ENCODE results near the gene NIM1K. TPM values are rescaled to one million over a fixed set of nuclear protein-coding genes. Genes with fewer than 3 reads are reported as not detected.

The NIM1K gene
- total and polyA plus RNA-seq, 2 experiments from 2014 or later: 1.2 to 4.9 TPM

- H3K4me3 ChIP-seq: no peak overlapping the region
- TF ChIP-seq EZH2 (IDR thresholded peaks at IDR 0.05; ENCODE audit: insufficient read depth, poor library complexity, severe bottlenecking): no peak
- no peak for TF ChIP-seq EZH2phosphoT487 (IDR thresholded peaks at IDR 0.05; ENCODE audit: insufficient read depth, low read depth)
- H4K20me1 ChIP-seq (ENCODE audit: insufficient read depth): no peaks in the 10 kb centered on the region; the same call in 1 of the 2 replicates
- H3K9ac ChIP-seq: no peak overlapping the region
- H3K27me3 ChIP-seq (replicated peaks; ENCODE audit: insufficient read depth): no peaks in the 10 kb centered on the region
- WGBS, 2 experiments (ENCODE audit: low coverage in 1 of 2, low lambda C conversion rate in 2 of 2, missing lambda C conversion rate in 2 of 2): 93% methylated on average over 7 of the region's 7 CpGs
- no peaks in the 10 kb centered on the region for H3K9me2 ChIP-seq (ENCODE audit: insufficient read depth)
- no peak overlapping the region for H2AFZ ChIP-seq
- no peaks in the 10 kb centered on the region for H3K9me3 ChIP-seq (ENCODE audit: low read depth)
- peaks cover 22% of the 10 kb centered on the region; the same call in 1 of the 2 replicates for H3K36me3 ChIP-seq (ENCODE audit: low read depth)
- in situ Hi-C loops (cut with MboI): no loop called here
- no peak for DNase-seq
- no peaks in the 10 kb centered on the region for H3F3A ChIP-seq (ENCODE audit: insufficient read depth)
- peaks cover 96% of the 10 kb centered on the region for H3K79me2 ChIP-seq (ENCODE audit: insufficient read depth)
- peaks cover 8% of the 10 kb centered on the region for H3K4me1 ChIP-seq (ENCODE audit: insufficient read depth)
- H3K4me2 ChIP-seq (ENCODE audit: unreplicated experiment): no peak overlapping the region
- H3K27ac ChIP-seq: no peak overlapping the region
Measured at GRCh38 chr5:43149231-43149630, 42.8 kb upstream of the NIM1K start.

- H3K79me2 ChIP-seq (ENCODE audit: insufficient read depth): peaks cover 96% of the 10 kb centered on the region
- H3K4me1 ChIP-seq (ENCODE audit: insufficient read depth): peaks cover 8% of the 10 kb centered on the region
- no peak for DNase-seq
- H3K9me2 ChIP-seq (ENCODE audit: insufficient read depth): no peaks in the 10 kb centered on the region
- no peaks in the 10 kb centered on the region; the same call in 1 of the 2 replicates for H4K20me1 ChIP-seq (ENCODE audit: insufficient read depth)
- H3K9me3 ChIP-seq (ENCODE audit: low read depth): no peaks in the 10 kb centered on the region
- H3K36me3 ChIP-seq (ENCODE audit: low read depth): peaks cover 15% of the 10 kb centered on the region; the same call in 1 of the 2 replicates
- 67 to 74% methylated on average over 2 of the region's 2 CpGs for WGBS, 2 experiments (ENCODE audit: low coverage in 1 of 2, low lambda C conversion rate in 2 of 2, missing lambda C conversion rate in 2 of 2)
- H3K4me3 ChIP-seq: no peak overlapping the region
- H3K27ac ChIP-seq: no peak overlapping the region
- no peak overlapping the region for H3K9ac ChIP-seq
- H3K4me2 ChIP-seq (ENCODE audit: unreplicated experiment): no peak overlapping the region
- no peaks in the 10 kb centered on the region for H3F3A ChIP-seq (ENCODE audit: insufficient read depth)
- TF ChIP-seq EZH2 (IDR thresholded peaks at IDR 0.05; ENCODE audit: insufficient read depth, poor library complexity, severe bottlenecking) (no peak), EZH2phosphoT487 (IDR thresholded peaks at IDR 0.05; ENCODE audit: insufficient read depth, low read depth) (no peak)
- in situ Hi-C loops (cut with MboI): no loop called here
- H3K27me3 ChIP-seq (replicated peaks; ENCODE audit: insufficient read depth): no peaks in the 10 kb centered on the region
- H2AFZ ChIP-seq: no peak overlapping the region
Measured at GRCh38 chr5:43150075-43150474, 42.0 kb upstream of the NIM1K start.

GRCh38 chr5:43150748-43151147 is 41.3 kb upstream of the NIM1K start:
- no peak for TF ChIP-seq EZH2 (IDR thresholded peaks at IDR 0.05; ENCODE audit: insufficient read depth, poor library complexity, severe bottlenecking)
- TF ChIP-seq EZH2phosphoT487 (IDR thresholded peaks at IDR 0.05; ENCODE audit: insufficient read depth, low read depth): no peak
- H3K4me1 ChIP-seq (ENCODE audit: insufficient read depth): peaks cover 8% of the 10 kb centered on the region
- peaks cover 94% of the 10 kb centered on the region for H3K79me2 ChIP-seq (ENCODE audit: insufficient read depth)
- DNase-seq: no peak
- WGBS, 2 experiments (ENCODE audit: low coverage in 1 of 2, low lambda C conversion rate in 2 of 2, missing lambda C conversion rate in 2 of 2): 97 to 100% methylated on average over 2 of the region's 2 CpGs
- H3K36me3 ChIP-seq (ENCODE audit: low read depth): peaks cover 9% of the 10 kb centered on the region; the same call in 1 of the 2 replicates
- H3F3A ChIP-seq (ENCODE audit: insufficient read depth): no peaks in the 10 kb centered on the region
- in situ Hi-C loops (cut with MboI): no loop called here
- H3K4me2 ChIP-seq (ENCODE audit: unreplicated experiment): no peak overlapping the region
- H3K9ac ChIP-seq: no peak overlapping the region
- H3K27me3 ChIP-seq (replicated peaks; ENCODE audit: insufficient read depth): no peaks in the 10 kb centered on the region
- no peak overlapping the region for H3K4me3 ChIP-seq
- no peaks in the 10 kb centered on the region for H3K9me2 ChIP-seq (ENCODE audit: insufficient read depth)
- H2AFZ ChIP-seq: no peak overlapping the region
- no peak overlapping the region for H3K27ac ChIP-seq
- no peaks in the 10 kb centered on the region for H3K9me3 ChIP-seq (ENCODE audit: low read depth)
- H4K20me1 ChIP-seq (ENCODE audit: insufficient read depth): no peaks in the 10 kb centered on the region

GRCh38 chr5:43152946-43153345 is 39.1 kb upstream of the NIM1K start:
- Histone ChIP-seq H3K9ac (no peak overlapping the region), H3K9me2 (ENCODE audit: insufficient read depth) (no peaks in the 10 kb centered on the region), H3K4me2 (ENCODE audit: unreplicated experiment) (no peak overlapping the region), H3K27ac (0 out of 2 replicates have a peak overlapping the region, but pooled peaks have one; percentile 17), H3F3A (ENCODE audit: insufficient read depth) (no peaks in the 10 kb centered on the region), H3K9me3 (ENCODE audit: low read depth) (no peaks in the 10 kb centered on the region), H3K4me1 (ENCODE audit: insufficient read depth) (peaks cover 8% of the 10 kb centered on the region), H3K4me3 (no peak overlapping the region), H4K20me1 (ENCODE audit: insufficient read depth) (no peaks in the 10 kb centered on the region), H3K27me3 (replicated peaks; ENCODE audit: insufficient read depth) (no peaks in the 10 kb centered on the region), H2AFZ (no peak overlapping the region), H3K79me2 (ENCODE audit: insufficient read depth) (peaks cover 92% of the 10 kb centered on the region), H3K36me3 (ENCODE audit: low read depth) (0 out of 2 replicates have a peak, but pooled peaks cover 5% of the 10 kb centered on the region)
- in situ Hi-C loops (cut with MboI): no loop called here
- TF ChIP-seq EZH2phosphoT487 (IDR thresholded peaks at IDR 0.05; ENCODE audit: insufficient read depth, low read depth) (no peak), EZH2 (IDR thresholded peaks at IDR 0.05; ENCODE audit: insufficient read depth, poor library complexity, severe bottlenecking) (no peak)
- DNase-seq: peak; percentile 80
- WGBS, 2 experiments (ENCODE audit: low coverage in 1 of 2, low lambda C conversion rate in 2 of 2, missing lambda C conversion rate in 2 of 2): 64 to 65% methylated on average over 3 of the region's 3 CpGs

Measured in GM23248 (cell line).